GM21737 (cell line): ENCODE results near the gene NACC2.

Experiments
- ATAC-seq: cut with Tn5 transposase; IDR thresholded peaks from one replicate; pipeline ENCODE4 v1.9.1; 2021; ENCODE audit warnings: mild to moderate bottlenecking, moderate library complexity; ENCODE audit not compliant: unreplicated experiment

The NACC2 gene

GRCh38 chr9:136131629-136132511, 36.8 kb upstream of the NACC2 start:
- no peak for ATAC-seq

- ATAC-seq, result no peak
Measured at GRCh38 chr9:136129176-136129575, 34.1 kb upstream of the NACC2 start.

- ATAC-seq, result no peak
Measured at GRCh38 chr9:136128436-136128835, 33.3 kb upstream of the NACC2 start.

- ATAC-seq, result no peak
Measured at GRCh38 chr9:136127313-136127712, 32.2 kb upstream of the NACC2 start.

- ATAC-seq, result no peak
Measured at GRCh38 chr9:136124976-136125692, 30.0 kb upstream of the NACC2 start.

GRCh38 chr9:136122425-136123383, 27.6 kb upstream of the NACC2 start:
- no peak for ATAC-seq

GRCh38 chr9:136121801-136122200, 26.7 kb upstream of the NACC2 start:
- no peak for ATAC-seq

- ATAC-seq, result no peak
Measured at GRCh38 chr9:136120438-136120844, 25.4 kb upstream of the NACC2 start.

- ATAC-seq, result no peak
Measured at GRCh38 chr9:136119883-136120393, 24.8 kb upstream of the NACC2 start.

- ATAC-seq, result peak; percentile 4
Measured at GRCh38 chr9:136119061-136119882, 24.2 kb upstream of the NACC2 start.

- ATAC-seq, result peak; percentile 60
Measured at GRCh38 chr9:136118320-136119060, 23.4 kb upstream of the NACC2 start, which contains the start of gene TMEM250. TMEM250 (minus strand) TSS chr9:136118875; CDS start chr9:136116900, 1,975 bp downstream.

- ATAC-seq, result peak; percentile 2
Measured at GRCh38 chr9:136117916-136118319, 22.8 kb upstream of the NACC2 start.

- ATAC-seq, result no peak
Measured at GRCh38 chr9:136117291-136117915, 22.3 kb upstream of the NACC2 start.

- ATAC-seq, result no peak
Measured at GRCh38 chr9:136116360-136117098, 21.4 kb upstream of the NACC2 start.

- no peak for ATAC-seq
Measured at GRCh38 chr9:136115641-136116359, 20.7 kb upstream of the NACC2 start.

GRCh38 chr9:136115206-136115605, 20.1 kb upstream of the NACC2 start:
- no peak for ATAC-seq

GRCh38 chr9:136114610-136115009, 19.5 kb upstream of the NACC2 start:
- no peak for ATAC-seq
